Fibroblast of peridontal ligament (primary cell): Measurements from ENCODE around the gene GPX3.

Experiments
- DNase-seq: peaks from one replicate; pipeline ENCODE4 v3.0.0-alpha.2; 2010; ENCODE audit errors: extremely low read depth

GPX3 gene

GRCh38 chr5:151014680-151015343, 5.6 kb upstream of the GPX3 start:
- DNase-seq = peak; percentile 68

- no peak for DNase-seq
These were observed 4.3 kb upstream of the GPX3 start for GRCh38 chr5:151015974-151016587.

GRCh38 chr5:151016700-151017099, 3.7 kb upstream of the GPX3 start:
- peak; percentile 18 for DNase-seq

- no peak for DNase-seq
These were observed 2.5 kb upstream of the GPX3 start for GRCh38 chr5:151017897-151018296.

GRCh38 chr5:151018846-151019245, 1.5 kb upstream of the GPX3 start:
- DNase-seq = no peak

DNA sequence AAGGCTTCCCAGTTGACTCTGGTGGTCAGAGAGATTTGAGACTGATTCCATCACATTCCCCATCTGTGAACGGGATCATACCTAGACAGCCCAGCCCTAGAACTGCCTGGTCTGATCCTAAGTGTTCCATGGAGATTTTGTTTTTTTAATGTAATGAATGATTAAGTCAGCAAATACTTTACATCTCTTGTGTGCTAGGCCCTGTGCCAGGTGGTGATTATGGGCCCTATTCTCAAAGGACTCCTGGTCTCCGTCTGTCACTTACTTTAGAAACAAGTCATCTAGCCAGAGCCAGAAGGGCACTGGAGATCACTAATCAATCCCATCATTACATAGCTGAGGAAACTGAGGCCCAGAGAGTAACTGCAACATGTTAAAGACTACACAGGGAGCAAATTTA, 1.1 kb upstream of the GPX3 start:
- DNase-seq = no peak

DNA sequence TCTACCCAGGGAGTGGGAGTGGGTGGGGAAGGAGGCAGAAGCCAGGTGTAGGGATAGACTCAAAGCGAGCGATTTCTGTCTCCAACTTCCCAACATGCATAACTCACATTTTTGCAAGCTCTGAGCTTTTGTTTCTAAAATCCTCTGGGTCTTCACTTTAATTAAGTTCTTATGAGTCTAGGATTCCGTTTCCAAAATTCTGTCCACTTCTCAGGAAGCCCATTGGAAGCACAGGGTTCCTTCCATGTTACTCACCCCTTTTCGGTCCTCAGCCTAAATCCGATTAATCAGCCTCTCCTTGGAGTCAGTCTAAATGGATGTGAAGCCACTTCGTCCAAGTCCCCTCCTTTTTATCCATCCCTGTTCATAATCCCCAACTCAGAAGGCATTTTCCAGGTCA, 1.4 kb downstream of the GPX3 start:
- no peak for DNase-seq

DNA sequence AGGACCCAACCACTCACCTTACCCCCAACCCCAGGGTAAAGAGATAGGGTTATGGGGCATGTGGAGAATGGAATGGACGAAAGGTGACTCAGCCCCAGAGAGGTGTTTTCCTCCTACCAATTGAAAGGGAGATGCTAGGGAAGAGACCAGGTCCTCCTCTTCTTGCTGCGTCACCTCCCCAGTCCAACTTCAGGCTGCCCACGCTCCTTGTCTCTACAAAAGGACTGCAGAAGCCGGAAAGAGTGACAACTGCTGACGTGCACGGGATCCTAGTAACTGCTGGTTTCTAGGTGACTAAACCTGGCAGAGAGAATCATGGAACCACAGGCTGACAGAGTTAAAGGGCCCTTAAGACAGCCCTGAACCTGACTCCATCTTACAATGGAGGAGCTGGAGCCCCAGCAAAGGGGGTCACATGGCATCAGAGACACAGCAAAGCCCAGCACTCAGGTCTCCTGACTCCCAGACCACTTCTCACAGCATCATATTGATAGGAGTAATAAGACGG, 2.2 kb downstream of the GPX3 start:
- DNase-seq = no peak

- peak; percentile 57 for DNase-seq
These were observed 2.7 kb downstream of the GPX3 start for GRCh38 chr5:151023047-151023615.

- DNase-seq = peak; percentile 67
These were observed 3.3 kb downstream of the GPX3 start for GRCh38 chr5:151023651-151024050.

GRCh38 chr5:151024440-151025249, 4.3 kb downstream of the GPX3 start:
- DNase-seq = no peak

DNA sequence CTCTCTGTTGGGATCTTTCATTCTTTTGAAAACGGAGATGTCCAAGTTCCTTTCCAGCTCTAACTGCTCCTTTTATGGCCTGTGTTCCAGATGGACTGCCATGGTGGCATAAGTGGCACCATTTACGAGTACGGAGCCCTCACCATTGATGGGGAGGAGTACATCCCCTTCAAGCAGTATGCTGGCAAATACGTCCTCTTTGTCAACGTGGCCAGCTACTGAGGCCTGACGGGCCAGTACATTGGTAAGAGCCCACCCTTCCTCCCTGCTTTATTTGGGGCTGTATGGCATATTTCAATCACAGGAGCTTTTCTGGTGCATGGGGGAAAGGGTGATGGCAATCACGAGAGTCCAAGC, 4.8 kb downstream of the GPX3 start:
- no peak for DNase-seq

DNA sequence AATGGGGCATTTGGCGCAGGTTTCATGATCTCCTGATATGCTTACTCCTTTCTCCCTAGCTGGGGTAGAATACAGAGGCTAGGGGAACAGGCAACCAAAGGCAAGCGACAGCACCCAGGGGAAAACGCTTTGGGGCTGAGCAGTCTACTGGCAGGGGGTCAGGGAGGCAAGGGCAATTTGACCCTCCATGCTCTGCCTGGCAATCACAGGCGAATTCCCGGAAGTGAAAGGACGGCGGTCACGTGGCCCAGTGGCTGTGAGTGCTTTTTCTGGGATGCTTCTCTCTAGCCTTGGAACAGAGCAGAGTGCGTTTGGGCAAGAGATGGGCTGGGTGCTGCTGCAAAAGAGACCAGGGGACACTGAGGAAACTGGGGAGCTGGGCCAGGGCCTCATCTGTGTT, 5.7 kb downstream of the GPX3 start:
- no peak for DNase-seq

- DNase-seq = no peak
These were observed 6.3 kb downstream of the GPX3 start for GRCh38 chr5:151026679-151027078.

GRCh38 chr5:151027961-151028479, 7.6 kb downstream of the GPX3 start:
- no peak for DNase-seq

DNA sequence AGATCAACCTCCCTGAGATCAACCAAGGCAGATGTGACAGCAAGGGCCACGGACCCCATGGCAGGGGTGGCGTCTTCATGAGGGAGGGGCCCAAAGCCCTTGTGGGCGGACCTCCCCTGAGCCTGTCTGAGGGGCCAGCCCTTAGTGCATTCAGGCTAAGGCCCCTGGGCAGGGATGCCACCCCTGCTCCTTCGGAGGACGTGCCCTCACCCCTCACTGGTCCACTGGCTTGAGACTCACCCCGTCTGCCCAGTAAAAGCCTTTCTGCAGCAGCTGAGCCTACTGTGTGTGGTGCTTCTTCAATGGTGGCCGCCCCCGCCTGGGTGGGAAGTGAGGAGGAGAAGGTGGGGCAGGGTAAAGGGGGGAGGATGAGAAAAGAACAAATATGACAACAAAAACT, 8.3 kb downstream of the GPX3 start:
- DNase-seq = no peak

- DNase-seq = no peak
These were observed 9.0 kb downstream of the GPX3 start for GRCh38 chr5:151029179-151030055.

- DNase-seq = no peak
These were observed 9.6 kb downstream of the GPX3 start for GRCh38 chr5:151030056-151030336.

GRCh38 chr5:151030379-151030778, 10.0 kb downstream of the GPX3 start:
- DNase-seq = peak; percentile 59

DNA sequence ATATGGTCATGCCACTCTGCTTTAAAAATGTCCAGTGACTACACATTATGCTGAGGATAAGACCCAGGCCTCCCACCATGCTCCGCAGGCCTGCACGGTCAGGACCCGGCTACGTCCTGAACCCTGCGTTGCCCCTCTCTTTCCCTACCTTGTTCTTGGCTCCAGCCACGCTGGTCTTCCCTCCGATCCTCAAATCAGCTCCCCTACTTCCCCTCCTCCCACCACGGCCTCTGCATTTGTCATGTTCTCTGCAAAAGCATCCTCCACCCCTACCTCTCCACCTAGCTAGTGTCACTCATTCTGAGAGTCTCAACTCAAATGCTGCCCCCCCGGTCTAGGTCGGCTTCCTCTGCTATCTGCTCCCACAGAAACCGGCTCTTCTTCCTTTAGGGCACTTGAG, 11.2 kb downstream of the GPX3 start:
- no peak for DNase-seq

DNA sequence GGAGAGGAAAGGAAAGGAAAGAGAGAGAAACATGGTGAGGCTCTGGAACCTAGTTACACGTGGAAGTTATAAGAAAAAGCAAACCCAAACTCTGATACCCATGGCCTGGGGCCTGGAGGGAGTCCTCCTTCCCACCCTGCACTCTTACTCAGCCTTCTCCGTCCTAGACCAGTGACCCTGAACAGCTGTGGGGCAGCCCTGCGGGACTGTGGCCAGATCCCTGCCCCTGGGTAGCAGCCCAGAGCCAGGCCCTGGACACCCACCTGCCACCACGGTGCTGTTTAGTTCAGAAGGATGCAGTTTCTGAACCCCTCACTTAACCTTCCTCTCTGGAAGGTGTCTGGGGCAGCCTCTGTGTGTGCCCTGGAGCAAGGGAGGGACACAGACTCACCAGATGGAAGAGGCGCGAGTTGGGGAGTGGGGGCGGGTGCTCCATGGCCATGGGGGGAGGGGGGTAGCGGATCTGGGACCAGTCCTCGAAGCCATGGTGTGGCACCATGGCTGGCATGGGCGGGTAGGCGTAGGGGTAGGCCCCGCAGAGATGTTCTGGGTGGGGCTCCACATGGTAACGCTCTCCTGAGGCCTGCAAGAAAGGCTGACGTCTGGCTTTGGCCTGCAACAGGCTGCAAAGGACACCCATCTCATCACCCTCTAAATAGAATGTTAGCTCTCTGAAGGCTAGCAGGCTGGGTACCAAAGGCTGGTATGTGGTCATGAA, 13.0 kb downstream of the GPX3 start:
- DNase-seq = no peak
